CD14-positive monocyte (primary cell): ENCODE results near the gene UVSSA. TPM values are rescaled to one million over a fixed set of nuclear protein-coding genes. Genes with fewer than 3 reads are reported as not detected.

Source experiments
- DNase-seq, 3 donors: peaks; one replicate each; pipeline ENCODE4 v3.0.0-alpha.2; 2011 to 2022
- H2AFZ ChIP-seq: 2 replicates; pipeline ENCODE4 v1.6.0; 2012; ENCODE audit warnings: mild to moderate bottlenecking, low read depth, low read length, inconsistent platforms; ENCODE audit not compliant: insufficient read depth, poor library complexity, severe bottlenecking
- H3K27ac ChIP-seq, 2 donors: 1 replicate in 1 of 2; 2 replicates in 1 of 2; pipeline ENCODE4 v1.5.1; 2012 to 2013; ENCODE audit warnings: low read length in 2 of 2, control low read depth in 1 of 2, inconsistent platforms in 1 of 2, low read depth in 1 of 2, mild to moderate bottlenecking in 1 of 2
- H3K27me3 ChIP-seq, 2 donors: one replicate each; pipeline versions ENCODE4 v1.6.0 to v1.6.1; 2011 to 2013; ENCODE audit warnings: low read length in 2 of 2; ENCODE audit not compliant: control insufficient read depth in 2 of 2, insufficient read depth in 2 of 2
- H3K36me3 ChIP-seq, 2 donors: replicated peaks in 1 of 2; 1 replicate in 1 of 2; 2 replicates in 1 of 2; pipeline versions ENCODE4 v1.5.1 to v1.6.1; 2012 to 2013; ENCODE audit warnings: low read length in 2 of 2, control low read depth in 1 of 2, inconsistent platforms in 1 of 2, mild to moderate bottlenecking in 1 of 2; ENCODE audit not compliant: insufficient read depth in 2 of 2, control insufficient read depth in 1 of 2
- H3K4me1 ChIP-seq, 2 donors: 1 replicate in 1 of 2; 2 replicates in 1 of 2; pipeline versions ENCODE4 v1.5.1 to v1.6.1; 2012 to 2013; ENCODE audit warnings: low read length in 2 of 2, control low read depth in 1 of 2, inconsistent platforms in 1 of 2, mild to moderate bottlenecking in 1 of 2, moderate library complexity in 1 of 2; ENCODE audit not compliant: insufficient read depth in 2 of 2, control insufficient read depth in 1 of 2
- H3K4me2 ChIP-seq: replicated peaks from 2 replicates; pipeline ENCODE3; 2012; ENCODE audit warnings: low read length, moderate library complexity, mild to moderate bottlenecking; ENCODE audit not compliant: poor library complexity, severe bottlenecking; ENCODE audit errors: extremely low read depth
- H3K4me3 ChIP-seq, 3 experiments: fragments of 200-600 bp in 1 of 3; sonication (generic) in 1 of 3; replicated peaks in 1 of 3; 1 replicate in 2 of 3; 2 replicates in 1 of 3; pipeline ENCODE4 v1.5.1; 2011 to 2013; ENCODE audit warnings: low read length in 3 of 3, mild to moderate bottlenecking in 3 of 3, control low read depth in 2 of 3, low read depth in 2 of 3, inconsistent platforms in 1 of 3, moderate library complexity in 1 of 3
- H3K79me2 ChIP-seq: 2 replicates; pipeline ENCODE4 v1.6.0; 2012; ENCODE audit warnings: mild to moderate bottlenecking, control low read depth, inconsistent platforms, low read length, moderate library complexity; ENCODE audit not compliant: insufficient read depth
- H3K9ac ChIP-seq: 2 replicates; pipeline ENCODE4 v1.6.0; 2017; ENCODE audit warnings: low read length, mild to moderate bottlenecking; ENCODE audit not compliant: insufficient read depth, poor library complexity, severe bottlenecking
- H3K9me3 ChIP-seq, 2 donors: replicated peaks in 1 of 2; 1 replicate in 1 of 2; 2 replicates in 1 of 2; pipeline versions ENCODE4 v1.5.1 to v1.6.1; 2012 to 2013; ENCODE audit warnings: low read length in 2 of 2, control low read depth in 1 of 2; ENCODE audit not compliant: control insufficient read depth in 1 of 2, insufficient read depth in 1 of 2
- H4K20me1 ChIP-seq: 2 replicates; pipeline ENCODE4 v1.6.0; 2012; ENCODE audit warnings: mild to moderate bottlenecking, low read length, control low read depth, moderate library complexity; ENCODE audit not compliant: insufficient read depth
- H3K27ac Mint-ChIP-seq, 7 donors: one replicate each; pipeline ENCODE4 v1.8.0; 2020; ENCODE audit warnings: mild to moderate bottlenecking in 7 of 7, mixed read lengths in 7 of 7, moderate library complexity in 6 of 7, inconsistent platforms in 2 of 7
- H3K27me3 Mint-ChIP-seq, 3 donors: one replicate each; pipeline ENCODE4 v1.8.0; 2021 to 2022; ENCODE audit warnings: low read depth in 3 of 3, mild to moderate bottlenecking in 3 of 3, mixed read lengths in 3 of 3, moderate library complexity in 3 of 3, inconsistent platforms in 1 of 3
- H3K36me3 Mint-ChIP-seq, 2 donors: one replicate each; pipeline ENCODE4 v1.8.0; 2020; ENCODE audit warnings: mixed read lengths in 2 of 2, inconsistent platforms in 1 of 2, mild to moderate bottlenecking in 1 of 2
- H3K4me1 Mint-ChIP-seq: one replicate; pipeline ENCODE4 v1.8.0; 2020; ENCODE audit warnings: mild to moderate bottlenecking, mixed read lengths
- H3K4me3 Mint-ChIP-seq, 2 donors: one replicate each; pipeline ENCODE4 v1.8.0; 2020; ENCODE audit warnings: mild to moderate bottlenecking in 2 of 2, mixed read lengths in 2 of 2, moderate library complexity in 1 of 2
- H3K9me3 Mint-ChIP-seq, 7 donors: one replicate each; pipeline ENCODE4 v1.8.0; 2020 to 2022; ENCODE audit warnings: mixed read lengths in 7 of 7, mild to moderate bottlenecking in 6 of 7, moderate library complexity in 6 of 7, inconsistent platforms in 2 of 7
- CTCF ChIP-seq: fragments of 200-600 bp; IDR thresholded peaks from one replicate; pipeline ENCODE4 v1.8.0; 2022; ENCODE audit warnings: antibody characterized with exemption, mild to moderate bottlenecking
- WGBS: methylation state at CpG from one replicate; pipeline ENCODE4 v1.1.5; 2013; ENCODE audit warnings: missing lambda C conversion rate; ENCODE audit not compliant: insufficient coverage; 5-methylcytosine and 5-hydroxymethylcytosine counted together
- intact Hi-C, 2 donors: fragments of 100-400 bp; cut with micrococcal nuclease; formaldehyde crosslinking; loops; one replicate each; pipeline versions ENCODE4 v1.15.0 to v1.15.1; 2023
- polyA minus RNA-seq: library from RNA; depleted of rRNA, polyadenylated mRNA; stranded (reverse); fragments of >200 nt; gene quantifications from 2 replicates; pipeline ENCODE4 v1.2.3, GENCODE V29; 2012
- polyA plus RNA-seq, 3 donors: library from polyadenylated mRNA; depleted of rRNA in 1 of 3; unstranded in 2 of 3; stranded (reverse) in 1 of 3; fragments of 300-500 nt in 2 of 3; fragments of >200 nt in 1 of 3; fragmentation: Illumina TruSeq in 2 of 3; gene quantifications; 1 replicate in 2 of 3; 2 replicates in 1 of 3; pipeline ENCODE4 v1.2.3, GENCODE V29; 2012 to 2021
- total RNA-seq, 12 experiments: library from RNA in 1 of 12; stranded (reverse) in 1 of 12; fragments of 120-200 nt in 1 of 12; gene quantifications; one replicate each; pipeline ENCODE4 v1.2.4 and lab custom pipeline; 2013 to 2026; ENCODE audit warnings: mixed read lengths in 6 of 12, inconsistent platforms in 1 of 12

UVSSA gene, protein sequence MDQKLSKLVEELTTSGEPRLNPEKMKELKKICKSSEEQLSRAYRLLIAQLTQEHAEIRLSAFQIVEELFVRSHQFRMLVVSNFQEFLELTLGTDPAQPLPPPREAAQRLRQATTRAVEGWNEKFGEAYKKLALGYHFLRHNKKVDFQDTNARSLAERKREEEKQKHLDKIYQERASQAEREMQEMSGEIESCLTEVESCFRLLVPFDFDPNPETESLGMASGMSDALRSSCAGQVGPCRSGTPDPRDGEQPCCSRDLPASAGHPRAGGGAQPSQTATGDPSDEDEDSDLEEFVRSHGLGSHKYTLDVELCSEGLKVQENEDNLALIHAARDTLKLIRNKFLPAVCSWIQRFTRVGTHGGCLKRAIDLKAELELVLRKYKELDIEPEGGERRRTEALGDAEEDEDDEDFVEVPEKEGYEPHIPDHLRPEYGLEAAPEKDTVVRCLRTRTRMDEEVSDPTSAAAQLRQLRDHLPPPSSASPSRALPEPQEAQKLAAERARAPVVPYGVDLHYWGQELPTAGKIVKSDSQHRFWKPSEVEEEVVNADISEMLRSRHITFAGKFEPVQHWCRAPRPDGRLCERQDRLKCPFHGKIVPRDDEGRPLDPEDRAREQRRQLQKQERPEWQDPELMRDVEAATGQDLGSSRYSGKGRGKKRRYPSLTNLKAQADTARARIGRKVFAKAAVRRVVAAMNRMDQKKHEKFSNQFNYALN
- 8.7 TPM for total RNA-seq (2013)
- polyA plus RNA-seq (10 to 100 TPM in 1 of 3 donors, 1 to 10 TPM in 2; 2.6 to 54.0 (median 4.8) TPM), polyA minus RNA-seq (18.0 and 18.1 TPM in 2 replicates), total RNA-seq (lab: John Stamatoyannopoulos, UW) (10.1 to 77.0 (median 37.2) reads per million in 11 experiments)

DNA sequence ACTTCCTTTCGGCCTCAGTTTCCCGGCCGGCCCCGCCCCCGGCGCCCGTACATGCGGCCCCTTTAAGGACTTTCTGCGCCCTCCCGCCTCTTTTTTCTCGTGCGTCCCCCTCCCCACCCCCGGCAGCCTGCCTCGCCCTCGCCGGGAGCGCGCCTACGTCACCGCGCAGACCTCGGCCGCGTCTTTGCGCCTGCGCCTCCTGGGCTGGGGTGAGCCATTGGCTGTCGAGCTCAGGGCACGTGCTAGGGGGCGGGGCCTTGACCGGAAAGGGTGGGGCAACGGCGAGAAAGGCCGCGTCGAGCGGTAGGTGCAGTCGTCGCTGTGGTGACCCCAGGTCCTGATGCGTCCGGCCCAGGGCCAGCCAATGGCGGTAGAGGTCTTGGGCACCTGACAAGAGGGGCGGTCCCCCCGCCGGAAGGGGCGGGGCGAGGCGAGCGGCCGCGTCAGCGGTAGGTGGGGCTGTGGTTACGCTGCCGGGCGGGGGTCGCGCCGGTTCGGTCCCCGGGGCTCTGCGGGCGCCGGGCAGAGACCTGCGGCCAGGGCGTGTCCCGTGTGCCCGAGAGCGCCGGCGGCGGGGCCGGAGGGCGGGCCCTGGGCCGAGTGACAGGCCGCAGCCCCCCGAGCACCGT, at the start of gene UVSSA:
UVSSA (plus strand) TSS at position 428 of the 629 bp plus-strand sequence. CDS start 884 bp downstream, outside the sequence.
- H3K9me3 Mint-ChIP-seq: peaks cover 0 to 15% (median 2%) of the 10 kb centered on the region in 7 donors
- WGBS: under 1% methylated on average over 68 of the region's 76 CpGs
- peaks cover 33% of the 10 kb centered on the region for H3K4me1 Mint-ChIP-seq
- Histone ChIP-seq H3K4me3 (peak within 1 kb of the TSS; percentile 59 to 86 (median 86)), H3K9ac (peak within 1 kb of the TSS; percentile 97), H3K36me3 (peaks cover 7 to 16% of the 10 kb centered on the region in 2 donors), H3K4me2 (peak within 1 kb of the TSS; percentile 84), H3K27ac (peak within 1 kb of the TSS; percentile 90 to 95), H3K79me2 (peaks cover 25% of the 10 kb centered on the region), H3K27me3 (no peaks in the 10 kb centered on the region), H3K4me1 (peaks cover 20 to 29% of the 10 kb centered on the region in 2 donors), H3K9me3 (peaks cover 0 to 4% of the 10 kb centered on the region in 2 donors), H2AFZ (peak within 1 kb of the TSS; percentile 84), H4K20me1 (no peaks in the 10 kb centered on the region)
- intact Hi-C loops: loop anchor here (2.0 to 10.0 kb wide), 10 partner anchors 46 to 658 kb away; partner anchors contain the start of genes CTBP1 (in 2 of the 2), FGFRL1 (in 1 of the 2), MAEA (in 1 of the 2) and NELFA (in 1 of the 2)
- DNase-seq: peak; percentile 99 to 100 (median 100)
- no peak for TF ChIP-seq CTCF
- peak within 1 kb of the TSS; percentile 93 to 98 (median 97) for H3K27ac Mint-ChIP-seq
- peaks cover 0 to 2% (median 0%) of the 10 kb centered on the region in 3 donors for H3K27me3 Mint-ChIP-seq
- peak within 1 kb of the TSS; percentile 90 to 94 for H3K4me3 Mint-ChIP-seq
- H3K36me3 Mint-ChIP-seq: peaks cover 19 to 41% of the 10 kb centered on the region in 2 donors
